K562 (cell line): ENCODE results near the gene DDX39A. TPM values are rescaled to one million over a fixed set of nuclear protein-coding genes. Genes with fewer than 3 reads are reported as not detected.

Experiments used
- CREB3 ChIP-seq: fragments of 450-650 bp; conservative IDR thresholded peaks from 2 replicates; pipeline ENCODE4 v1.6.1; 2016; ENCODE audit warnings: missing genetic modification characterization, low read depth, mild to moderate bottlenecking, missing compliant biosample characterization, moderate library complexity
- CXXC5 ChIP-seq: fragments of 250-450 bp; sonication (Bioruptor Pico); IDR thresholded peaks from 2 replicates; pipeline ENCODE4 v1.8.0; 2022; ENCODE audit warnings: inconsistent platforms, mild to moderate bottlenecking, moderate library complexity
- ELF2 ChIP-seq: fragments of 250-450 bp; sonication (Bioruptor Pico); IDR thresholded peaks from 2 replicates; pipeline ENCODE4 v1.5.0; 2021; ENCODE audit warnings: mild to moderate bottlenecking
- ESRRA ChIP-seq: fragments of 450-650 bp; IDR thresholded peaks from 2 replicates; pipeline ENCODE4 v1.6.1; 2014; ENCODE audit warnings: low read depth, mild to moderate bottlenecking, moderate library complexity, borderline replicate concordance
- FUS ChIP-seq: fragments of 200-400 bp; formaldehyde crosslinking; optimal IDR thresholded peaks from 2 replicates; pipeline ENCODE3; 2017; ENCODE audit warnings: low read depth, low read length
- KAT8 ChIP-seq: fragments of 450-650 bp; IDR thresholded peaks from 2 replicates; pipeline ENCODE4 v1.6.1; 2016; ENCODE audit warnings: low read depth, mild to moderate bottlenecking
- KLF13 ChIP-seq: fragments of 450-650 bp; IDR thresholded peaks from 2 replicates; pipeline ENCODE4 v1.6.1; 2016; ENCODE audit warnings: missing genetic modification characterization, low read depth, mild to moderate bottlenecking, missing compliant biosample characterization, moderate library complexity, borderline replicate concordance
- KLF6 ChIP-seq: fragments of 250-450 bp; sonication (Bioruptor Pico); IDR thresholded peaks from 2 replicates; pipeline ENCODE4 v1.4.0; 2020; ENCODE audit warnings: mild to moderate bottlenecking, moderate library complexity, borderline replicate concordance
- MEF2D ChIP-seq: conservative IDR thresholded peaks from 2 replicates; pipeline ENCODE4 v1.6.1; 2016; ENCODE audit warnings: low read depth, missing genetic modification characterization, missing compliant biosample characterization
- MTA3 ChIP-seq: fragments of 450-650 bp; formaldehyde crosslinking; IDR thresholded peaks from 2 replicates; pipeline ENCODE4 v1.6.1; 2017; ENCODE audit warnings: mild to moderate bottlenecking, borderline replicate concordance
- NFE2L1 ChIP-seq: fragments of 450-650 bp; IDR thresholded peaks from 2 replicates; pipeline ENCODE4 v1.6.1; 2016; ENCODE audit warnings: missing genetic modification characterization, low read depth, mild to moderate bottlenecking, missing compliant biosample characterization, moderate library complexity, borderline replicate concordance
- NFIC ChIP-seq: fragments of 450-650 bp; IDR thresholded peaks from 2 replicates; pipeline ENCODE4 v1.6.1; 2017; ENCODE audit warnings: mild to moderate bottlenecking, inconsistent platforms
- NR2F6 ChIP-seq: fragments of 450-650 bp; formaldehyde crosslinking; IDR thresholded peaks from 2 replicates; pipeline ENCODE4 v1.4.0; 2020; ENCODE audit warnings: mild to moderate bottlenecking
- PCBP2 ChIP-seq: fragments of 200-400 bp; formaldehyde crosslinking; IDR thresholded peaks from 2 replicates; pipeline ENCODE4 v1.6.1; 2018; ENCODE audit warnings: low read length, low read depth, mild to moderate bottlenecking, moderate library complexity; ENCODE audit not compliant: poor library complexity, severe bottlenecking
- PHB2 ChIP-seq: fragments of 450-650 bp; IDR thresholded peaks from 2 replicates; pipeline ENCODE4 v1.6.1; 2017; ENCODE audit warnings: low read depth
- RFX5 ChIP-seq: IDR thresholded peaks from 2 replicates; pipeline ENCODE4 v1.6.1; 2011; ENCODE audit warnings: low read depth, mild to moderate bottlenecking, improper control_type of control experiment, low read length
- SAFB2 ChIP-seq: fragments of 200-400 bp; formaldehyde crosslinking; IDR thresholded peaks from 2 replicates; pipeline ENCODE4 v1.6.1; 2018; ENCODE audit warnings: borderline replicate concordance, low read length, low read depth, moderate library complexity; ENCODE audit not compliant: severe bottlenecking
- VEZF1 ChIP-seq: fragments of 200-800 bp; sonication (Bioruptor generic); IDR thresholded peaks from 2 replicates; pipeline ENCODE4 v1.6.1; 2017; ENCODE audit warnings: missing genetic modification characterization, missing compliant biosample characterization
- ZC3H11A ChIP-seq: IDR thresholded peaks from 2 replicates; pipeline ENCODE4 v1.6.1; 2012; ENCODE audit warnings: low read depth, low read length, improper control_type of control experiment
- ZNF143 ChIP-seq: sonication (generic); formaldehyde crosslinking; IDR thresholded peaks from 2 replicates; pipeline ENCODE4 v1.9.0; 2022; ENCODE audit warnings: mild to moderate bottlenecking, missing genetic modification reagents
- ZNF174 ChIP-seq: fragments of 250-450 bp; sonication (Bioruptor Pico); IDR thresholded peaks from 2 replicates; pipeline ENCODE4 v1.4.0; 2020; ENCODE audit warnings: mild to moderate bottlenecking
- polyA plus RNA-seq, 8 experiments: library from polyadenylated mRNA; depleted of rRNA in 4 of 8; stranded (reverse) in 5 of 8; unstranded in 3 of 8; fragments of >200 nt; fragmentation: Nextera tagmentation in 2 of 8; fragmentation: Illumina TruSeq in 1 of 8; extraction: Ambion mirVana in 2 of 8; extraction: Trizol in 1 of 8; gene quantifications; 2 replicates each; pipeline versions ENCODE4 v1.2.1 to v1.2.3, GENCODE V29; 2011 to 2014; ENCODE audit warnings: inconsistent platforms in 1 of 8, missing spikeins in 1 of 8
- total RNA-seq, 7 experiments: library from RNA; depleted of rRNA in 6 of 7; stranded (reverse); fragments of >200 nt in 6 of 7; fragmentation: Illumina TruSeq in 2 of 7; extraction: Trizol in 2 of 7; gene quantifications; 2 replicates each; pipeline versions ENCODE4 v1.2.1 to v1.2.3, GENCODE V29; 2011 to 2021; ENCODE audit warnings: low replicate concordance in 1 of 7
- TF ChIP-seq, protein P1 (sequence below): sonication (generic); formaldehyde crosslinking; IDR thresholded peaks from 2 replicates; pipeline ENCODE4 v1.8.1; 2022; ENCODE audit warnings: missing genetic modification reagents
- TF ChIP-seq, protein P2 (sequence below), 3 experiments: IDR thresholded peaks in 2 of 3; conservative IDR thresholded peaks in 1 of 3; 2 replicates each; pipeline ENCODE4 v1.5.1; 2011 to 2012; ENCODE audit warnings: low read length in 3 of 3, mild to moderate bottlenecking in 3 of 3, control low read depth in 2 of 3, improper control_type of control experiment in 1 of 3, inconsistent platforms in 1 of 3, low read depth in 1 of 3, mixed read lengths in 1 of 3, moderate library complexity in 1 of 3; ENCODE audit not compliant: insufficient read depth in 2 of 3

DDX39A gene
- total and polyA plus RNA-seq, 9 of the 15 experiments (the other 6 are each of a cell fraction or from before 2014, with no cell fraction given), result 90.3 to 250 (median 188) TPM

- TF ChIP-seq, protein P1, sequence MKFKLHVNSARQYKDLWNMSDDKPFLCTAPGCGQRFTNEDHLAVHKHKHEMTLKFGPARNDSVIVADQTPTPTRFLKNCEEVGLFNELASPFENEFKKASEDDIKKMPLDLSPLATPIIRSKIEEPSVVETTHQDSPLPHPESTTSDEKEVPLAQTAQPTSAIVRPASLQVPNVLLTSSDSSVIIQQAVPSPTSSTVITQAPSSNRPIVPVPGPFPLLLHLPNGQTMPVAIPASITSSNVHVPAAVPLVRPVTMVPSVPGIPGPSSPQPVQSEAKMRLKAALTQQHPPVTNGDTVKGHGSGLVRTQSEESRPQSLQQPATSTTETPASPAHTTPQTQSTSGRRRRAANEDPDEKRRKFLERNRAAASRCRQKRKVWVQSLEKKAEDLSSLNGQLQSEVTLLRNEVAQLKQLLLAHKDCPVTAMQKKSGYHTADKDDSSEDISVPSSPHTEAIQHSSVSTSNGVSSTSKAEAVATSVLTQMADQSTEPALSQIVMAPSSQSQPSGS, result no peak
- TF ChIP-seq NR2F6 (CRISPR knock-in tag) (no peak), ZC3H11A (no peak), KLF6 (CRISPR knock-in tag) (no peak), MTA3 (0 out of 2 replicates have a peak, but pooled peaks have one; percentile 44), CXXC5 (CRISPR knock-in tag) (peak; percentile 70), SAFB2 (no peak), CREB3 (tag) (no peak), ELF2 (CRISPR knock-in tag) (no peak), ZNF174 (CRISPR knock-in tag) (no peak), NFIC (peak; percentile 91), KAT8 (no peak), ESRRA (peak; percentile 64; the same call in 1 of the 2 replicates), KLF13 (tag) (no peak), PCBP2 (no peak), VEZF1 (peak; percentile 59), ZNF143 (CRISPR knock-in tag) (no peak), FUS (no peak), NFE2L1 (tag) (no peak), MEF2D (tag) (no peak), RFX5 (no peak), PHB2 (peak; percentile 90)
- TF ChIP-seq, protein P2, sequence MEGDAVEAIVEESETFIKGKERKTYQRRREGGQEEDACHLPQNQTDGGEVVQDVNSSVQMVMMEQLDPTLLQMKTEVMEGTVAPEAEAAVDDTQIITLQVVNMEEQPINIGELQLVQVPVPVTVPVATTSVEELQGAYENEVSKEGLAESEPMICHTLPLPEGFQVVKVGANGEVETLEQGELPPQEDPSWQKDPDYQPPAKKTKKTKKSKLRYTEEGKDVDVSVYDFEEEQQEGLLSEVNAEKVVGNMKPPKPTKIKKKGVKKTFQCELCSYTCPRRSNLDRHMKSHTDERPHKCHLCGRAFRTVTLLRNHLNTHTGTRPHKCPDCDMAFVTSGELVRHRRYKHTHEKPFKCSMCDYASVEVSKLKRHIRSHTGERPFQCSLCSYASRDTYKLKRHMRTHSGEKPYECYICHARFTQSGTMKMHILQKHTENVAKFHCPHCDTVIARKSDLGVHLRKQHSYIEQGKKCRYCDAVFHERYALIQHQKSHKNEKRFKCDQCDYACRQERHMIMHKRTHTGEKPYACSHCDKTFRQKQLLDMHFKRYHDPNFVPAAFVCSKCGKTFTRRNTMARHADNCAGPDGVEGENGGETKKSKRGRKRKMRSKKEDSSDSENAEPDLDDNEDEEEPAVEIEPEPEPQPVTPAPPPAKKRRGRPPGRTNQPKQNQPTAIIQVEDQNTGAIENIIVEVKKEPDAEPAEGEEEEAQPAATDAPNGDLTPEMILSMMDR (IDR thresholded peaks at IDR 0.05 in 2 of 3, conservative IDR thresholded peaks at IDR 0.05 in 1 of 3; ENCODE audit: insufficient read depth in 2 of 3, low read depth in 1 of 3, low read length in 3 of 3), result no peak
These were observed 27.9 kb downstream of the DDX39A start (continued) for GRCh38 chr19:14391156-14391821.
